GM18526 (cell line): ENCODE measurements around the gene PRDX3.

Source experiments
- POLR2A ChIP-seq: IDR thresholded peaks from 3 replicates; pipeline ENCODE4 v1.6.1; 2011; ENCODE audit not compliant: insufficient read length; ENCODE audit errors: extremely low read depth

PRDX3 gene

GRCh38 chr10:119153041-119153440 lies 25.6 kb downstream of the PRDX3 start:
- no peak for TF ChIP-seq POLR2A

- TF ChIP-seq POLR2A = no peak
Measured at GRCh38 chr10:119149729-119150128, 28.9 kb downstream of the PRDX3 start.

GRCh38 chr10:119149157-119149556 lies 29.5 kb downstream of the PRDX3 start:
- no peak for TF ChIP-seq POLR2A

GRCh38 chr10:119143657-119144056 lies 35.0 kb downstream of the PRDX3 start:
- TF ChIP-seq POLR2A = no peak

- TF ChIP-seq POLR2A = no peak
Measured at GRCh38 chr10:119140603-119141245, 37.9 kb downstream of the PRDX3 start.

- TF ChIP-seq POLR2A = no peak
Measured at GRCh38 chr10:119139464-119140067, 39.0 kb downstream of the PRDX3 start.

GRCh38 chr10:119138346-119139306 lies 40.0 kb downstream of the PRDX3 start:
- no peak for TF ChIP-seq POLR2A

- TF ChIP-seq POLR2A = no peak
Measured at GRCh38 chr10:119136084-119136483, 42.5 kb downstream of the PRDX3 start.

GRCh38 chr10:119135513-119135881 lies 43.1 kb downstream of the PRDX3 start:
- TF ChIP-seq POLR2A = no peak

GRCh38 chr10:119133949-119134348 lies 44.7 kb downstream of the PRDX3 start:
- no peak for TF ChIP-seq POLR2A

- no peak for TF ChIP-seq POLR2A
Measured at GRCh38 chr10:119132521-119133345, 45.9 kb downstream of the PRDX3 start.

GRCh38 chr10:119131512-119132240 lies 46.9 kb downstream of the PRDX3 start:
- no peak for TF ChIP-seq POLR2A

- TF ChIP-seq POLR2A = no peak
Measured at GRCh38 chr10:119129721-119130120, 48.9 kb downstream of the PRDX3 start.

- no peak for TF ChIP-seq POLR2A
Measured at GRCh38 chr10:119125942-119126341, 52.7 kb downstream of the PRDX3 start.
